Endothelial cell of umbilical vein (primary cell): ENCODE measurements around the gene SLC6A20. TPM values are rescaled to one million over a fixed set of nuclear protein-coding genes. Genes with fewer than 3 reads are reported as not detected.

Experiments
- BruUV-seq: library from RNA; stranded (reverse); fragments of 400-500 nt; replicated peaks from 2 replicates; lab custom pipeline; 2021; lab: Mats Ljungman, UMichigan
- CTCF ChIA-PET: fragments of 300-600, 350-600 bp; sonication (Branson Sonifier 250); formaldehyde crosslinking; loops from one replicate; lab custom pipeline; 2021; ENCODE audit warnings: antibody characterized with exemption, inconsistent platforms; lab: Charles Lee
- POLR2A ChIA-PET: fragments of 300-600, 350-600 bp; sonication (Branson Sonifier 250); formaldehyde crosslinking; loops from one replicate; lab custom pipeline; 2021; ENCODE audit warnings: antibody characterized with exemption, inconsistent platforms; lab: Charles Lee
- DNase-seq: peaks from one replicate; pipeline ENCODE4 v3.0.0-alpha.2; 2011; ENCODE audit warnings: low read depth, low spot score
- FAIRE-seq: peaks from 2 replicates; lab custom pipeline; 2011; peaks lifted over from hg19 to GRCh38; lab: Jason Lieb, UNC
- H2AFZ ChIP-seq: 2 replicates; pipeline ENCODE4 v1.6.0; 2012; ENCODE audit warnings: low read depth, low read length, control low read depth, inconsistent platforms
- H3K27ac ChIP-seq: 2 replicates; pipeline ENCODE4 v1.5.1; 2011; ENCODE audit warnings: low read depth, mild to moderate bottlenecking, control low read depth, low read length, moderate library complexity; ENCODE audit not compliant: insufficient read depth
- H3K27me3 ChIP-seq, 2 experiments: 2 replicates each; pipeline versions ENCODE4 v1.6.0 to v1.6.1; 2011; ENCODE audit warnings: low read length in 2 of 2, mixed read lengths in 1 of 2; ENCODE audit not compliant: control insufficient read depth in 2 of 2, insufficient read depth in 2 of 2
- H3K36me3 ChIP-seq, 2 experiments: 2 replicates in 1 of 2; 3 replicates in 1 of 2; pipeline ENCODE4 v1.5.1; 2011; ENCODE audit warnings: low read length in 2 of 2, mild to moderate bottlenecking in 1 of 2, moderate library complexity in 1 of 2; ENCODE audit not compliant: control insufficient read depth in 2 of 2, insufficient read depth in 2 of 2; ENCODE audit errors: extremely low read depth in 1 of 2
- H3K4me1 ChIP-seq: 3 replicates; pipeline ENCODE4 v1.5.1; 2011; ENCODE audit warnings: mild to moderate bottlenecking, low read length; ENCODE audit not compliant: control insufficient read depth, insufficient read depth; ENCODE audit errors: extremely low read depth
- H3K4me2 ChIP-seq: 2 replicates; pipeline ENCODE4 v1.6.1; 2011; ENCODE audit warnings: low read length, control low read depth, mixed read lengths; ENCODE audit not compliant: insufficient read depth
- H3K4me3 ChIP-seq, 3 experiments: fragments of 200-600 bp in 1 of 3; sonication (generic), shearing (Covaris generic) in 1 of 3; replicated peaks in 1 of 3; 2 replicates each; pipeline ENCODE4 v1.5.1; 2011 to 2016; ENCODE audit warnings: control low read depth in 3 of 3, low read length in 3 of 3, mild to moderate bottlenecking in 2 of 3, inconsistent platforms in 1 of 3, low read depth in 1 of 3, moderate library complexity in 1 of 3; ENCODE audit not compliant: insufficient read depth in 1 of 3
- H3K79me2 ChIP-seq: 2 replicates; pipeline ENCODE4 v1.6.0; 2012; ENCODE audit warnings: low read length, inconsistent platforms; ENCODE audit not compliant: control insufficient read depth, insufficient read depth
- H3K9ac ChIP-seq: replicated peaks from 2 replicates; pipeline ENCODE3; 2011; ENCODE audit warnings: low read length, control low read depth; ENCODE audit not compliant: insufficient read depth; ENCODE audit errors: extremely low read depth
- H3K9me1 ChIP-seq: replicated peaks from 3 replicates; pipeline ENCODE4 v1.6.0; 2011; ENCODE audit warnings: mild to moderate bottlenecking, low read length; ENCODE audit not compliant: control insufficient read depth, insufficient read depth; ENCODE audit errors: extremely low read depth
- H3K9me3 ChIP-seq: replicated peaks from 2 replicates; pipeline ENCODE4 v1.5.1; 2012; ENCODE audit warnings: low read length, inconsistent platforms; ENCODE audit not compliant: control insufficient read depth, insufficient read depth
- H4K20me1 ChIP-seq: replicated peaks from 2 replicates; pipeline ENCODE3; 2011; ENCODE audit warnings: mild to moderate bottlenecking, low read length; ENCODE audit not compliant: control insufficient read depth, insufficient read depth; ENCODE audit errors: extremely low read depth
- EZH2 ChIP-seq: IDR thresholded peaks from 2 replicates; pipeline ENCODE4 v1.6.1; 2012; ENCODE audit warnings: borderline replicate concordance, low read depth, mild to moderate bottlenecking, moderate library complexity, low read length, inconsistent platforms; ENCODE audit not compliant: severe bottlenecking
- MYC ChIP-seq: IDR thresholded peaks from one replicate; pipeline ENCODE4 v1.6.1; 2011; ENCODE audit warnings: mild to moderate bottlenecking, low read depth, low read length
- POLR2AphosphoS5 ChIP-seq: IDR thresholded peaks from 2 replicates; pipeline ENCODE4 v1.6.1; 2012; ENCODE audit warnings: low read depth, mild to moderate bottlenecking, control low read depth, low read length, moderate library complexity; ENCODE audit not compliant: insufficient read depth
- dilution Hi-C: fragments of 300-500 bp; cut with MboI; formaldehyde crosslinking; loops from one replicate; pipeline ENCODE4 v1.15.0; 2019; ENCODE audit warnings: low sequenced_read_pairs; ENCODE audit not compliant: extremely low pct_ligation_motif_present
- intact Hi-C: fragments of 100-400 bp; cut with micrococcal nuclease; formaldehyde crosslinking; loops from one replicate; pipeline ENCODE4 v1.10.0; 2022
- polyA plus RNA-seq, 4 experiments: library from polyadenylated mRNA; depleted of rRNA in 3 of 4; stranded (reverse) in 3 of 4; unstranded in 1 of 4; fragments of >200 nt; gene quantifications; 2 replicates each; pipeline versions ENCODE4 v1.2.1 to v1.2.3, GENCODE V29; 2011 to 2012; ENCODE audit warnings: missing spikeins in 1 of 4
- total RNA-seq: library from RNA; stranded (reverse); gene quantifications from 2 replicates; pipeline ENCODE4 v1.2.3, GENCODE V29; 2021
- TF ChIP-seq, protein P1 (sequence below), 2 donors: IDR thresholded peaks; 1 replicate in 1 of 2; 2 replicates in 1 of 2; pipeline ENCODE4 v1.5.1; 2011; ENCODE audit warnings: low read length in 2 of 2, mild to moderate bottlenecking in 2 of 2, moderate library complexity in 2 of 2, control low read depth in 1 of 2, inconsistent platforms in 1 of 2, low read depth in 1 of 2; ENCODE audit not compliant: insufficient read depth in 1 of 2; ENCODE audit errors: extremely low read depth in 1 of 2

SLC6A20 gene
- total and polyA plus RNA-seq, 2 donors (not counting 3 experiments of a cell fraction or from before 2014, with no cell fraction given), result not detected

DNA sequence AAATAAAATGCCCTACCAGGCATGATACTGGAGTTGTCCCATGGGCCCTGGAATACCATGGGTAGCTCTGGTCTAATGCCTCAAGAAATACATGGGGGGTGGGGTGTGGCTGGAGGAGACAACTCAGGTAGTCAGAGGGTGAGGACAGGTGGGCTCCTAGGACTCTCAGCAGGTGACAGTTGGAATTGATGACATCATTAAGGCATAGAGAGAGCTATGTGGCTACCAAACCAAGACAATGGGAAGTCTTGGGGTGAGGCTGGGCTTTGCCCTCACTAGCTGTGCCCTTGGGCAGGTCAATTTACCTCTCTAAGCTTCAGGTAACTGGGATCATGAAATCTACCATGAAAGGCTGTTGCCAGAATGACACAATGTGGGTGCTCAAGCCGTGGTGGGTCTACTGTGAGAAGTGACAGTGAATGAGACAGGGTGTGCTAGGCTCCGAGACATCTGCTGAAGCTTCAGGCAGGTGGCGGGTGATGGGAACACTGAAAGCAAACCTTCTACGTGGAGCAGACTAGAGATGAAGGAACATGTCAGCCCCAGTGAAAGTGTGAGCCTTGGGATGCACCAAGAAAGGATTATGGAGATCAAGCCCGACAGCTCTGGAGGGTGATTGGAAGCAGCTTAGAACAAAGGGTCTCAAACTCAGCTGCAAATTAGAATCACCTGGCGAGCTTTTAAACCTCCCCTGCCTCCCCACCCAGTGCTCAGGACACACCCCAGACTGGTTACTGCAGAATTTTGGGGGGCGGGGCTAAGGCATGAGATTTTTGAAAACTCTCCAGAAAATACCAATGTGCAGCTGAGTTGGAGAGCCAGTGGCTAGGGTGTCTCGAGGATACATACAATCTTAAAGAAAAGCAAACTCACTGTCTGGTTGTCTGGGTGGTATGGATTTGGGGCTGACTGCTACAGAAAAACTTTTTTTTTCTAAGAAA, 21.5 kb downstream of the SLC6A20 start:
- FAIRE-seq, result no peak
- H3K4me3 ChIP-seq, result no peak overlapping the region
- intact Hi-C loops, result no loop called here
- H3K9me1 ChIP-seq, result no peaks in the 10 kb centered on the region
- no peak overlapping the region for H2AFZ ChIP-seq
- no peak for DNase-seq
- peaks cover 4 to 5% of the 10 kb centered on the region in 2 experiments for H3K27me3 ChIP-seq
- H4K20me1 ChIP-seq, result no peaks in the 10 kb centered on the region
- BruUV-seq, result no TSS peak
- H3K4me2 ChIP-seq, result no peak overlapping the region
- POLR2A ChIA-PET, result no interaction called here
- no peaks in the 10 kb centered on the region for H3K36me3 ChIP-seq
- dilution Hi-C loops, result no loop called here
- H3K27ac ChIP-seq, result no peak overlapping the region
- H3K4me1 ChIP-seq, result no peaks in the 10 kb centered on the region
- TF ChIP-seq, protein P1, sequence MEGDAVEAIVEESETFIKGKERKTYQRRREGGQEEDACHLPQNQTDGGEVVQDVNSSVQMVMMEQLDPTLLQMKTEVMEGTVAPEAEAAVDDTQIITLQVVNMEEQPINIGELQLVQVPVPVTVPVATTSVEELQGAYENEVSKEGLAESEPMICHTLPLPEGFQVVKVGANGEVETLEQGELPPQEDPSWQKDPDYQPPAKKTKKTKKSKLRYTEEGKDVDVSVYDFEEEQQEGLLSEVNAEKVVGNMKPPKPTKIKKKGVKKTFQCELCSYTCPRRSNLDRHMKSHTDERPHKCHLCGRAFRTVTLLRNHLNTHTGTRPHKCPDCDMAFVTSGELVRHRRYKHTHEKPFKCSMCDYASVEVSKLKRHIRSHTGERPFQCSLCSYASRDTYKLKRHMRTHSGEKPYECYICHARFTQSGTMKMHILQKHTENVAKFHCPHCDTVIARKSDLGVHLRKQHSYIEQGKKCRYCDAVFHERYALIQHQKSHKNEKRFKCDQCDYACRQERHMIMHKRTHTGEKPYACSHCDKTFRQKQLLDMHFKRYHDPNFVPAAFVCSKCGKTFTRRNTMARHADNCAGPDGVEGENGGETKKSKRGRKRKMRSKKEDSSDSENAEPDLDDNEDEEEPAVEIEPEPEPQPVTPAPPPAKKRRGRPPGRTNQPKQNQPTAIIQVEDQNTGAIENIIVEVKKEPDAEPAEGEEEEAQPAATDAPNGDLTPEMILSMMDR (IDR thresholded peaks at IDR 0.05; ENCODE audit: extremely low read depth in 1 of 2, insufficient read depth in 1 of 2, low read depth in 1 of 2, low read length in 2 of 2), result no peak
- TF ChIP-seq MYC (no peak), POLR2AphosphoS5 (no peak), EZH2 (no peak)
- CTCF ChIA-PET, result interaction anchor here (2.7 kb wide), 1 partner anchor 13 kb away, joined by 8 read pairs; no protein-coding TSS in a partner anchor
- H3K9me3 ChIP-seq, result no peaks in the 10 kb centered on the region
- H3K79me2 ChIP-seq, result no peaks in the 10 kb centered on the region
- H3K9ac ChIP-seq, result no peak overlapping the region
